ENCODE measurements around the gene BRMS1.

DNA sequence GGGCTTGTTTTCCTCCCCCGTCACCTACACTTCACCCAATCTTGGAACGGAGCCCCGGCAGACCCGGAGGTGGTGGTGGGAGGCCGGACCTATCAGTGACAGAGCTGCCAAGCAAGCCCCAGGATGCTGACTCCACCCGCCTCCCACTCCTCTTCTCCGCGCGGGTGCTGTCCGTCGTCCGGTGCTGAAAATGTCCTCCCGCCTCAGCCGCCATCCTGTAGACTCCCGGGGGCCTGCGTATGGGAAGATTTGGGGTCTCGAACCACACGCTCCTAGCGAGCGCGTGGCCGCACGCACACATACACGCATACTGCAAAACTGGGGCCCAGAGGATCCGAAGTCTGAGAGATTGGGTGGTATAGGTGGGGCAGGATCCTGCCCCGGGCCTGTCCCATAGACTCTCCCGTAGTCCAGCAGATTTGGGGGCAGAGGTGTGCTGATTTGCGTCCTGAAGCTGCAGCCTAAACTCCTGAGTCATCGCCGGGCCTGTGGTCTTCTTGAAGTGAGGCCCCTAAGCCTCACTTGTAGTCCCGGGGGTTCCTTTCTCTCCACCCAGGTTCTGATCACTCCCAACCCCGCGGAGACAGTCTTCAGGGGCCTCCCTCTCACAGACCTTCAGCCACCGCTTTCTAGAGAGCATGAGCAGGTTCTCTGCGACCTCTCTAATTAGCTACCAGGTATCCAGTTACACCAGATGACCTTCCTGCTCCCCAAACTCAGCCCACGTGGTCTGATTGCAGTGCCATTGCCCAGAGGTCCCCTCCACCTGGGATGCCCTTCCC is 55.2 kb downstream of the BRMS1 start:
- TF ChIP-seq CHD1 (IDR thresholded peaks at IDR 0.05; ENCODE audit: low read depth, low read length) (no peak), SUPT20H (IDR thresholded peaks at IDR 0.05; ENCODE audit: borderline replicate concordance, control insufficient read depth, low read depth, low read length) (no peak)
- TF ChIP-seq, protein P1, sequence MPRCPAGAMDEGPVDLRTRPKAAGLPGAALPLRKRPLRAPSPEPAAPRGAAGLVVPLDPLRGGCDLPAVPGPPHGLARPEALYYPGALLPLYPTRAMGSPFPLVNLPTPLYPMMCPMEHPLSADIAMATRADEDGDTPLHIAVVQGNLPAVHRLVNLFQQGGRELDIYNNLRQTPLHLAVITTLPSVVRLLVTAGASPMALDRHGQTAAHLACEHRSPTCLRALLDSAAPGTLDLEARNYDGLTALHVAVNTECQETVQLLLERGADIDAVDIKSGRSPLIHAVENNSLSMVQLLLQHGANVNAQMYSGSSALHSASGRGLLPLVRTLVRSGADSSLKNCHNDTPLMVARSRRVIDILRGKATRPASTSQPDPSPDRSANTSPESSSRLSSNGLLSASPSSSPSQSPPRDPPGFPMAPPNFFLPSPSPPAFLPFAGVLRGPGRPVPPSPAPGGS (IDR thresholded peaks at IDR 0.05; ENCODE audit: borderline replicate concordance, insufficient read depth, low read depth, low read length, poor library complexity, severe bottlenecking), result no peak
- TF ChIP-seq, protein P2, sequence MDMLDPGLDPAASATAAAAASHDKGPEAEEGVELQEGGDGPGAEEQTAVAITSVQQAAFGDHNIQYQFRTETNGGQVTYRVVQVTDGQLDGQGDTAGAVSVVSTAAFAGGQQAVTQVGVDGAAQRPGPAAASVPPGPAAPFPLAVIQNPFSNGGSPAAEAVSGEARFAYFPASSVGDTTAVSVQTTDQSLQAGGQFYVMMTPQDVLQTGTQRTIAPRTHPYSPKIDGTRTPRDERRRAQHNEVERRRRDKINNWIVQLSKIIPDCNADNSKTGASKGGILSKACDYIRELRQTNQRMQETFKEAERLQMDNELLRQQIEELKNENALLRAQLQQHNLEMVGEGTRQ (IDR thresholded peaks at IDR 0.05; ENCODE audit: borderline replicate concordance, low read depth, low read length), result no peak
- TF ChIP-seq, protein P3, sequence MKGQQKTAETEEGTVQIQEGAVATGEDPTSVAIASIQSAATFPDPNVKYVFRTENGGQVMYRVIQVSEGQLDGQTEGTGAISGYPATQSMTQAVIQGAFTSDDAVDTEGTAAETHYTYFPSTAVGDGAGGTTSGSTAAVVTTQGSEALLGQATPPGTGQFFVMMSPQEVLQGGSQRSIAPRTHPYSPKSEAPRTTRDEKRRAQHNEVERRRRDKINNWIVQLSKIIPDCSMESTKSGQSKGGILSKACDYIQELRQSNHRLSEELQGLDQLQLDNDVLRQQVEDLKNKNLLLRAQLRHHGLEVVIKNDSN (IDR thresholded peaks at IDR 0.05; ENCODE audit: borderline replicate concordance, extremely low read length, insufficient read depth, low read depth, low read length), result no peak

Measured in GM12878 (cell line).